Mesenteric fat pad (tissue), 1 donor: Measurements from ENCODE around the gene HOXA4. TPM values are rescaled to one million over a fixed set of nuclear protein-coding genes. Genes with fewer than 3 reads are reported as not detected.

Experiments used
- DNase-seq: peaks from one replicate; pipeline ENCODE4 v3.0.0-alpha.2; 2020; ENCODE audit warnings: low spot score
- total RNA-seq: library from RNA; stranded (reverse); fragmentation: NEBNext Ultra II Directional; extraction: Animal tissue kit (Norgen Biotek cat#: 25700); gene quantifications from one replicate; pipeline ENCODE4 v1.2.1, GENCODE V29; 2021
- donor health status: DM: yes; HTN: yes; CAD: no.

HOXA4 gene
- total RNA-seq, 1 donor from 2014 or later, result 4.0 TPM

DNA sequence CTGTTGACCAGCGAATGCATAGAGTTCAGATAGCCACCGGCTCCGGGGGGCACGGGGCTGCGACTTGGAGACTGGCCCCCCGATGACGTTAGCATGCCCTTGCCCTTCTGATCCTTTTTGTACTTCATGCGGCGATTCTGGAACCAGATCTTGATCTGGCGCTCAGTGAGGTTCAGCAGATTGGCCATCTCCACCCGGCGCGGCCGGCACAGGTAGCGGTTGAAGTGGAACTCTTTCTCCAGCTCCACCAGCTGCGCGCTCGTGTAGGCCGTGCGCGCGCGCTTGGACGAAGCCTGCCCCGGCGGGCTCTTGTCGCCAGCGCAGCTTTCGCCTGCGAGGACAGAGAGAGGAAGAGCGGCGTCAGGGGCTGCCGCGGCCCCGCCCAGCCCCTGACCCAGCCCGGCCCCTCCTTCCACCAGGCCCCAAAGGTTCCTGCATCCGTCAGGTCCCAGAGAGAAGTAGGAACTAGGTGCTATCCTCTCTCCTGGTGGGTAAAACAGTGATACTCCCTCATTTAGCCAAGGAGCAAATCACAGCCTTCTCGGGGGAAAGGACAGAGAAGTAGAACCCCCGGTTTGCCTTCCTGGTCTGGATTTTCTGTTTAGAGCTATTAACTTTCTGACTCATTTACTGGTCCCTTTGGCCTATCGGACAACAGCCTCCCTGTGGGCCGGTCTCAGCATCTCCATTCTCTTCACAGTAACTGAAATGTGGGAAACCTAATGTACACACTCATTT lies 22.0 kb downstream of the HOXA4 start:
- DNase-seq, result peak; percentile 90

GRCh38 chr7:27107391-27108381 lies 22.9 kb downstream of the HOXA4 start:
- no peak for DNase-seq

- no peak for DNase-seq
Measured at GRCh38 chr7:27106901-27107240, 23.7 kb downstream of the HOXA4 start.

DNA sequence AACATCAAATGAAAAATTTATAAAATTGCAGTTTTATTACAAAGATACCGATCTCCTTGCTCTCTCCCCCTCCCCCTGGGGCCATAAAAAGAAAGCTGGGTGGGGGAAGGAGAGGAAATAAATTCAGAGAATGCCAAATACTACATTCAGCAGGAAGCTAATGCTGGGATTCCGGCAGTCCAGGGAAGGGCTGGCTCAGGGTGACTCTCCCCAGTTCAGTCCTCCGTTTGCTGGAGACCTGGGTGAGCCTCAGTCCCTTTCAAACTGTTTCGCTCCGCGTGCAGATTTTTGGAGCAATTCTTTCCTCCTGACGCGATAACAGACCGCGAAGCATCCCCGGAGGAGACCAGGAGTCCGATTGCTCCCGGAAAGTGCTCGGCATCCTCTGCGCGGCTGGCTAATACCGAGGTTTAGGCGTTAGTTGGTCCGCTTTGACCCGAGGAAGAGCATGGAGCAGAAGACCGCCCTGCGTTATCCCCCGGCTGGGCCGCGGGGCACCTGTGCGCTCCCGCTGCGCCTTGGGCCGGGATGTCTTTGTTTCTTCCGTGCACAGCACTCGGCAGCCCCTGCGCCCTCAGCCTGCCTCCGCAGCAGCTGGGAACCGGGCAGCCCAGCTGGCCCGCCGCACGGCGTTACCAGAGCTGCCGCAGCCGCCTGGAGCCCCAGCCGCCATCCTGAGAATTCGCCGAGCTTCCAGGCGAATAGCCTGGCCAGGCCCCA lies 24.2 kb downstream of the HOXA4 start:
- DNase-seq, result no peak

DNA sequence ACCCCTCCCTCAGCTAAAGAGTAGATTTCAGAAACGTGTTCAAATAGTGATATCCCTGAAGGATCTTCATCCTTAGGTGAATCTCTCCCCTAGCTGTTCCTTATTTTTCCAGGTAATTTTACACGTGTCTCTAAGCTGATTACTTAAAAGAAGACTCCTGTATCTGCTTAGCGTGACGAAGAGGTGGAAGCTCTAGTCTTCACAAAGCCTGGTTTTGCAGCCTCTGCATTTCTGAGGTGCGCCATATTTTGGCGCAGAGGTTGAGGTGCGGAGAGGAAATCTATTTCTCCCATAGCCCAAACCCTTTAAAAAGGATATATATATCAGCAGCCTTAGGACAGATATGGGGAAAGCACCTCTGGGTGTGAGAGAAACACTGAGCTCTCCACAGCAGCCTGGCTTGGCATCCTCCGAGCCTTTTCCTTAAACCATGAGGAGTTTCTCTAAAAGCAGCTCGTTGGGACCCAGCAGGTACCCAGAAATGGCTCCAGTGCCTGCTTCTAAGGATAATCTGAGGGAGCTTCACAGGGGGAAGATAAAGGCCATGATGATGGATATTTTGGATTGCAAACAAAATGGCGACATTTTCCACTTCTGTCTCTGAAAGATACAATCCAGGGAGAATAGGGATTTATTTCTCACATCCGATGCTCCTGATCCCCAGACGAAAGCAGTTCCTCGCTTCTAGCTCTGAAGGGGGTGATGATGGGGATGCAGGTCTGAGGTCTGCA lies 25.1 kb downstream of the HOXA4 start:
- no peak for DNase-seq

DNA sequence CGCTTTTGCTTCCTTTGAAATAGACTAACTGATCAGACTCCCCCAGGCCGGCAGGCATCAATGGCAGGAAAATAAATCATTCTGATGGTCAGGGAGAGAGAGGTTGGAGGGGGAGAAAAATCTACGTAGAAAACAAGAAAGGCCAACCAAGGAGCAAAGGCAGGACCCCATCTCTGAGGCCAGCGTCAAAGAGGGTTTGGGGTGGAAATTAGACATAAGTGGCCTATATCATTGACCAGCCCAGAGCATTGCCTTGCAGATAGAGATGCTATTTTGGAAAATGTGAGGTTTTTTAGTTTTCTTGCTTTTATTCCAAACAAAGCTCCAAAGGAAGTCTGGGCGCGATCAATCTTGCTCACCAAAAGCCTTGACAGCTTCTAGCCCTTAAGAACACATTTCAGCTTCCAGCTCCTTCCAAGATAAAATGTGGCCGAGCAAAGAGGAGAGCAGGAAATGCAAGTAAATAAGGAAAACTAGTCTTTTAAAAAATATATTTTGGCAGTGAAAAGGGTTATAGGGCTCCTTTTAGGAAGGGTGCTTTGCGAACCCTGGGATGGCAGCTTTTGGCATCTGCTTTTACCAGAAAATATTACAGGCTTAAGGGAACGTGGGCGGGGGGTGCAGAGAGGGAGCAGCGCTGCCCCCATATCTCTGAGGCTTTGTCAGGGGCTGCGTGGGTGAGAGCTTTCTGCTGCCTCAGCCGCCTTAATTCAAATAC lies 26.1 kb downstream of the HOXA4 start:
- no peak for DNase-seq

- no peak for DNase-seq
Measured at GRCh38 chr7:27103489-27104226, 26.9 kb downstream of the HOXA4 start.

DNA sequence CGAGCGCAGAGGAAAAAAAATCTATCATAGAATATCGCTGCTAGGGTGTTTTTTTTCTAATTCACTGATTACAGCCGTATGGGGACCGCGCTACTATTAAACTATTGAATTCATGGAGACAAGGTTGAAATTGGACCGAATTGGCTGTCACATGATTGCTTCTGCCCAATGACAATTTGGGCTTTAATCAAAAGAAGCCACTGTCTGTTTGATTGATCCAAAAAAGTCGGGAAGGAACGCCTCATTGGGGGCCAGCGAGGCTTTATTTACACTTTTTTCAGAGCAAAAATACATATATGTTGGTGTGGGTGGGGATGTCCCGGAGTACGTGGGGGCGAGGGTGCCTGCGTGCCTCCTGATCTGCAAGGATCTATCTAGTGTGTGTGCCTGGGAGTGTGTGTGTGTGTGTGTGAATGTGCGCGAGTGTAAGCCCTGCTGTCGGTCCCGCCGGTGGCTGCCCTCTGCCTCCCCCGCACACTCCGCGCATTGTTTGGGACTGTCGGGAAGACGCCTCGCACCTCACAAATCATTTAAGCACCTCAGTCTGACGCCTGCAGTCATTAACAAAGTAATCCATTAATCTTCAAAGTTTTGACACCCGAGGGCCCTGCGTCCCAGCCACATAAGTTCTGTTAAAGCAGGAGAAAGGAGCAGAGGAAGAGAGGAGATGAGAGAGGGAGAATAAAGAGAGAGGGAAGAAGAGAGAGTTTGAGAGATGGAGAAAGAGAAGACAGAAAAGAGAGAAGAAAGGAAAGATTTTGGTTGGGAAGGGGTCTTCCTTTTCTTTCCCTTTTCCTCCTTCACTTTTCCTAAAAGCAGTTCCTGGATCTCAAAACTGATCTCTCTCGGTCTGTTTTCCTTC lies 27.7 kb downstream of the HOXA4 start, which contains the start of gene HOXA2:
Gene HOXA2, minus strand, starts transcription at position 103 of the 862 bp plus-strand sequence. CDS start 183 bp downstream, outside the sequence.
- no peak for DNase-seq

DNA sequence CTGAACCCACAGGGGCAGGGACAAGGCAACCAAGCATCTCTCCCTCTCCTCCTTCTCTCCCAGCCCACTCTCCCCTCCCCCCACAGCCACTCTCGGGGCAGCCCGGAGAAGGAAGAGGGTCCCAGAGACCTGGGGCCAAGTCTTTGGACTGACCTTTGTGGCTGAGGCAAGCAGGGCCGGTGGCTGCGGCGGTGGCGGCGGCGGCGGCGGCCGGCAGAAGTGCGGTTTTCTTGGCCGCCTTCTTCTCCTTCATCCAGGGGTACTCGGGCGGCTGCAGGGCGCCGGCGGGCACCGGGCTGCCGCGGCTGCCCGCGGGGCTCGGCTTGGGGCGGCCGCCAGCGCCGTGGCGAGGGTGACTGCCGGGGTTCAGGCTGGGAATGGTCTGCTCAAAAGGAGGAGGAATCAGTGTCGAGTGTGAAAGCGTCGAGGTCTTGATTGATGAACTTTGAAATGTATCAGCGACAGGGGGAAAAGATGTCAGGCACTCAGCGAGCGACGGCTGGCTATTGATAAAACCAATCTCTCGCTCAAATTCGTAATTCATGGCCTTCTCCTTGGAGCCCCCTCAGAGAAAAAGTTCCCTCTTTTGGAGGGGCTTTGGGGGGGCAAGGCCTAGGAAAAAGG lies 28.5 kb downstream of the HOXA4 start:
- no peak for DNase-seq

DNA sequence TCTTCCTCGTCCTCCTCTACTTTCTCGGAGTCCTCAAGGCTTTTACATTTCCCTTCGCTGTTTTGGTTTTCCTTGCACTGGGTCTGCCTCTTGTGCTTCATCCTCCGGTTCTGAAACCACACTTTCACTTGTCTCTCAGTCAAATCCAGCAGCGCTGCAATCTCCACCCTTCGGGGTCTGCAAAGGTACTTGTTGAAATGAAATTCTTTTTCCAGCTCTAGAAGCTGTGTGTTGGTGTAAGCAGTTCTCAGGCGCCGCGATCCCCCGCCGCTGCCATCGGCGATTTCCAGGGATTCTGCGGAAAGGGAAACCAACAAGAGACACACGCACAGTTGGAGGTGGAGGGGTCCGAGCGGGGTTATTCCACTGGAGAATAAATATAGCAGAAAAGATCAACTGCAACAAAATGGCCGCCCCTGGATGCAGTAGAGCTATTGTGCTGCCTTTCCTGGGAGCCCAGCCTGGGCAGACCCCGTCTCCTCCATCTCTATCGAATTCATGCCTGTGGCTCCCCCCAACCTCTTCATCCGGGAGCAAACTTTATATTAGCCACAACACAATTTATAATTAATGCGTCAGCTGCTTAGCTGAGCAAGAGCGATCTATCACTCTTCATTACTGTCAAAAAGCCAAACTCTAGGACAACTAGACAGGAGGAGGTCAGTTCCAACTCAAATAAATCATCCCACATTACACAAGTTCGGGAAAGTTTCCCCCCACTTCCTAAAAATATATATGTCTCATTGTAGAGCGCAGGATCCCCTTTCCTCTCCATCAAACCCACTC lies 29.2 kb downstream of the HOXA4 start:
- no peak for DNase-seq

DNA sequence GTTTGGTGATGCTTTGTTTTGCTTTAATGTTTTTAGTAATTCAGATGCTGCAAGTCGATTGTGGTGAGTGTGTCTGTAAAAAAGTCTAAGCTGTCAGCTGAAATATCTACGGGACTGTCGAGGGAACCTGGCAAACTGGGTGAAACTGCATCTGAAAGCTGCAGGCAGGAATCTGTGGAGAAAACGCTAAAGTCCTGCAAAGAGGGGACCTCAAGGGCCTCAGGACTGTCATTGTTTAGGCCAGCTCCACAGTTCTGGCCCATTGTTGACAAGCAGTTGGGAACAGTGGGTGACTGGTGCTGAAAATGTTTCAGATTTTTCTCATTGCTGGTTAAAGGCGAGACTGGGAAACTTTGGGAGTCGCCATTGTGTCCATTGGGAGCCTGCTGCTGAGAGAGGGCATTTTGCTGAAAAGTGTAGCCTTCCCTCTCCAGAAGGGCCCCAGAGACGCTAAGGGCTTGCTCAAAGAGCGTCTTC lies 29.8 kb downstream of the HOXA4 start:
- DNase-seq, result no peak

DNA sequence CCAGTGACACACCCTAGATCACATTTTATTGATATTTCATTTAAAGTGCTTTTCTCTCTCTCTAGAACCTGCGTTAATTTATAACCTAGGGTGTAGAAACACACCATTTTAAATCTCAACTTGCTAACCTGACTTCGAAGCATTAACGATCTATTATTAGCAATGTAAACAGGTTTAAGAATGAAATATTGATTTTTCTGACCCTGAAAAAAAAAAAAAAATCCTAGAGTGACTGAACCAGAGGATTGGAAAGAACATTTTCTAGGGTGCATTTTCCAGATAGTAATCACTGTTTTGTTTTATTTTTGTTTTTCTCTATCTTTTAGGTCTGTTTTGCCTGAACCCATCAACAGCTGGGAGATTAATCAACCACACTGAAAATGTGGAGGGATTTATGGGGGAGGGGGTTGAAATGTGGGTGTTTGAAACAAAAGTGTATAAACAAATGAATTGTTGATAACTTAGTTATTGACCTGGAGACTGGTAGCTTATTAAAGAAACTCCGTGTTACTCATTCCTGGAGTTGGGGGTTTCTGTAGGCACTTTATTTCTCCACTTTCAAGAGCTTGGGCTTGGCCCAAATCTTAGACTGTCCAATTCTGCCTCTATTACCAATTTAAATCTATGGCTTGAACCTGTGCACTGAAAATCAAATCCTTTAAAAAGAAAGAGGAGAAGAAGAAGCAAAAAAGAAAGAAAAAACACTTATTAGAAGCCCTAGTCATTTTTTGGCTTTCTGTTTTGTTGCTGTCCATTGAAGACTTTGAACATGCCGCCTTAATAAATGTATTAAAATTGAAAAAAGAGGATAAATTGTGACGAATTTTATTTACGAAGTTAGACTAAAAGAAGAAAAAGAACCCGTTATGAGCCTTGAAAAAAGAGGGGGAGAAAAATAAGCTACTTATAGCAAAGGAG lies 30.8 kb downstream of the HOXA4 start:
- DNase-seq, result no peak

DNA sequence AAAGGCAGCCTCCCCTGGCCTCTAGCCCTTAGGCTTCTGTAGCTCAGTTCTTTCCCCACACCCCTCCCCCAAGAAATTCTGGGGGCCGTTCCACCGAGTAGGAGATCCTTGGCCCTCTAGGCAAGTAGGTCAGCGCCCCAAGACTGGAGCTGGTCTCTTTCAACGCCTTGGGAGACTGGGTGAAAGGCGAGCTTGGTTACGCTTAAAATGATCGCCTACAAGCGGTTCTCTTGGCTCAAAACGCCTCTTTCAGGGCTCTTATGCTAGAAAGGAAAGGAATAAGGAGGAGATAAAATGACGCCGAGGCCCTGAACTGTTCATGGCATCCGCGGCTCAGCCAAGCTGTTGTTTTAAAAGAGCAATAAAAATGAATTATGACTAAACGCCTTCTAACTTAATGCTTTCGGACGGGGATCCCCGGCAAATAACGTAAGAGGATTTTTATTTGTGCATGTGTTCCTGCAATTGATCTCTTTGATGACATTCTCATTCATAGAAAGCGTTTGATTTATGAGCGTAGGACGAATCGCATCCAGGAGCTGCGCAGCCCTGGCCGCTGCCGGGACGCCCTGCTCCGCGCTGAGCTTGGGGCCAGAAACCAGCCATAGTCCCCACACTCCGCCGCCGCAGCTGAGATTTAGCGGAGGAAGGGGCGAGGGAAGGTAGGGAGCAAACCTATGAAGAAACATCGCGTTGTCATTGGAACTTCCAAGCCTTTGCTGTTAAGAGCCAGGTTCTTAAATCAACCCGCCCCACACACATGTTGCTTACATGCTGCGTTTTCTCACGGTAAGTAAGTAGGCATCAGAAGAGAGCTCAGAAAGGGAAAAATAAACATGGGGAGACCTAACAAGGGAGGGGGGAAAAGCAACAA lies 31.7 kb downstream of the HOXA4 start:
- DNase-seq, result no peak

DNA sequence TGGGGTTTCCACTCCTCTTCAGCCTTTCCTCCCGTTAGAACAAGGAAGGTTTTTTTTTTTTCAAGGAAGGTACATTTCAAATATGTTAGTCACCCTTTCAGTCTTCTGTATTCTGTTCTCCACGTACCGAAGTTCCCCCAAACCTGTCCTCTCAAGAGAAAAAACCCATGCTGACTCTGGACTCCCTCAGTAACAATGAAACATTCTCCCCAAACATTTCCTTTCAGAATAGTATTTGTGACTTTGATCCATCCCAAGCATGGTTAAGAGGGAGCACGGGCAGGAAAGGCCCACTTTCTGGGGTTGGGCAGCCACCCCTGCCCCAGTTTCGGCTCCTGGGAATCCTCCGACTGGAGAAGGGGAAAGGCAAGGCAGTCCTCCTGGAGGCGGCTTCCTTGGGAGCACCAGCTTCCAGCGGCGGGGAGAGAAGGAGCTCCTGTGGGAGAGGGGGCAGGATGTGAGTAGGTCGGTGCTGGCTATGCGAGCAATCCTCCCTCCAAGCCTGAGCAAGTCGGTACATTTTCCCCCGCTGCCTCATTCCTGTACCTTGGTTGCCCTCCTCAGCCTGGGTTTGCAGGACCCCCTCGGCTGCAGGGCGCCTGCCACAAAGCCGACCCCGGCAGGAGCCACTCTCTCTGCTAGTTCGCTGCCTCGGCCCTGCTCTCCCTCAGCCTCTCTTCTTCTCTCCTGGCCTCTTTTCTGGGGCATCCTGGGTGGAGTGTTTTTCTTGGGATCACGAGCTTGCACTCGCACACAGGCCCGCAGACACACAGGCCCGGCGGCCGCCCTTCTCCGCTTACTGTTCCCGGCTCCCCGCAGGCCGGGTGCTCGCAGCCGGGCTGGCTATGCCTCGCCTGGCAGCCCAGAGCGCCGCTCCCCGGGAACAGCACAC lies 32.6 kb downstream of the HOXA4 start:
- DNase-seq, result no peak
